PC-9 (cell line): Measurements from ENCODE around the gene PPP1CA. TPM values are rescaled to one million over a fixed set of nuclear protein-coding genes. Genes with fewer than 3 reads are reported as not detected.

Experiments
- BruUV-seq: library from RNA; stranded (reverse); fragments of 400-500 nt; replicated peaks from 2 replicates; lab custom pipeline; 2021; lab: Mats Ljungman, UMichigan
- CTCF ChIA-PET: fragments of 300-600 bp; sonication (Branson Sonifier 250); formaldehyde crosslinking; loops from one replicate; lab custom pipeline; 2022; ENCODE audit warnings: antibody characterized with exemption; lab: Charles Lee
- POLR2A ChIA-PET: fragments of 300-600 bp; sonication (Branson Sonifier 250); formaldehyde crosslinking; loops from one replicate; lab custom pipeline; 2022; ENCODE audit warnings: antibody characterized with exemption; ENCODE audit not compliant: unreplicated experiment; lab: Charles Lee
- DNase-seq, 2 experiments: peaks; one replicate each; pipeline versions ENCODE4 v3.0.0 to v3.0.0-alpha.2; 2015 to 2022; ENCODE audit warnings: mixed read lengths in 1 of 2
- H2AFZ ChIP-seq: fragments of 200-600 bp; sonication (generic); 2 replicates; pipeline ENCODE4 v1.8.1; 2017; ENCODE audit warnings: antibody characterized with exemption
- H3F3A ChIP-seq: fragments of 200-600 bp; sonication (generic); 2 replicates; pipeline ENCODE4 v1.8.1; 2017; ENCODE audit warnings: antibody characterized with exemption, mild to moderate bottlenecking, low read depth; ENCODE audit not compliant: insufficient read depth
- H3K27ac ChIP-seq: fragments of 200-600 bp; sonication (generic); 2 replicates; pipeline ENCODE4 v1.6.1; 2016; ENCODE audit warnings: mixed run types
- H3K27me3 ChIP-seq: fragments of 200-600 bp; sonication (generic); 2 replicates; pipeline ENCODE4 v1.6.1; 2016; ENCODE audit warnings: low read depth, mixed run types; ENCODE audit not compliant: insufficient read depth
- H3K36me3 ChIP-seq: fragments of 200-600 bp; sonication (generic); 2 replicates; pipeline ENCODE4 v1.6.1; 2016; ENCODE audit warnings: low read depth, mixed run types
- H3K4me1 ChIP-seq: fragments of 200-600 bp; sonication (generic); replicated peaks from 2 replicates; pipeline ENCODE4 v1.6.1; 2016; ENCODE audit warnings: mixed run types; ENCODE audit not compliant: insufficient read depth
- H3K4me2 ChIP-seq: fragments of 200-600 bp; sonication (generic); 2 replicates; pipeline ENCODE4 v1.6.1; 2017; ENCODE audit warnings: mixed run types
- H3K4me3 ChIP-seq: fragments of 200-600 bp; sonication (generic); 2 replicates; pipeline ENCODE4 v1.6.1; 2016; ENCODE audit warnings: mixed run types
- H3K79me2 ChIP-seq: fragments of 200-600 bp; sonication (generic); 2 replicates; pipeline ENCODE4 v1.6.1; 2017; ENCODE audit warnings: low read depth, mixed run types
- H3K9me2 ChIP-seq: fragments of 200-600 bp; sonication (generic); 2 replicates; pipeline ENCODE4 v1.8.1; 2017; ENCODE audit warnings: mild to moderate bottlenecking; ENCODE audit not compliant: insufficient read depth
- H3K9me3 ChIP-seq: fragments of 200-600 bp; sonication (generic); 2 replicates; pipeline ENCODE4 v1.8.1; 2016; ENCODE audit warnings: low read depth; ENCODE audit not compliant: insufficient read depth
- H4K20me1 ChIP-seq: fragments of 200-600 bp; sonication (generic); 2 replicates; pipeline ENCODE4 v1.8.1; 2017; ENCODE audit not compliant: insufficient read depth
- EZH2 ChIP-seq: fragments of 200-600 bp; sonication (generic); IDR thresholded peaks from 2 replicates; pipeline ENCODE4 v1.8.0; 2017; ENCODE audit warnings: antibody characterized with exemption, low read depth
- intact Hi-C: fragments of 100-400 bp; cut with micrococcal nuclease; formaldehyde crosslinking; loops from one replicate; pipeline ENCODE4 v1.10.0; 2022; ENCODE audit not compliant: unreplicated experiment
- total RNA-seq: library from RNA; stranded (reverse); gene quantifications from 2 replicates; pipeline ENCODE4 v1.2.3, GENCODE V29; 2021
- TF ChIP-seq, protein P1 (sequence below): fragments of 200-600 bp; sonication (generic); conservative IDR thresholded peaks from 2 replicates; pipeline ENCODE4 v1.6.1; 2017; ENCODE audit warnings: mixed run types, antibody characterized with exemption, mild to moderate bottlenecking, moderate library complexity

PPP1CA gene
- total RNA-seq, 1 experiment from 2014 or later = 306 TPM

DNA sequence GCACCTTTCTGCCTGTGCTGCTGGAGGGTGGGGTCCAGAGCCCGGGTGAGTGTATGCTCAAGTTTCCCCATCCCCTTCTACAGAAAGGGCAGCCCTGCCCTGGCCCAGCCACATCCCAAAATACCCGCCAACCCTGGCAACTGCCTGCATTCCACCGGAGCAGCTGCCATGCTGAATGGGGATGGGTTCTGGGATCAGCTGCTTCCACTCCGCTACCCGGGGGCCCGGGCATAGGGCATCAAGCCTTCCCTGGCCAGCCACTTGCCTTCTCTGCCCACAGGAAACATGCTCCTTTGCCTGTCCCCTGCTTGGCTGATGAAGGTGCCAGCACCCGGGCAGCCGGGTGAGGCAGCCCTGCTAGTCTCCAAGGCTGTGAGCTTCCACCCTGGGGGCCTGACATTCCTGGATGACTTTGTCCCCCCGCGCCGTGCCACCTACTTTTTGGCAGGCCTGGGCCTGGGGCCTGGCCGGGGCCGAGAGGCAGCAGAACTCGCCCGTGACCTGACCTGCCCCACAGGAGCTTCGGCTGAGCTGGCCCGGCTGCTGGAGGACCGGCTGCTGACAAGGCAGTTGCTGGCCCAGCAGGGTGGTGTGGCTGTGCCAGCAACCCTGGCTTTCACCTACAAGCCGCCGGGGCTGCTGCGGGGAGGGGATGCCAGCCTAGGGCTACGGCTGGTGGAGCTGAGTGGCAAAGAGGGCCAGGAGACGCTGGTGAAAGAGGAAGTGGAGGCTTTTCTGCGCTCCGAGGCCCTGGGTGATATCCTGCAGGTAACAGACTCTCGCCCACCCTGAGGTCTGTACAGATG is 17.0 kb upstream of the PPP1CA start:
- BruUV-seq = no TSS peak
- intact Hi-C loops = no loop called here
- no peaks in the 10 kb centered on the region for H3K79me2 ChIP-seq
- H3K4me2 ChIP-seq = no peak overlapping the region
- peaks cover 22% of the 10 kb centered on the region; the same call in 1 of the 2 replicates for H3F3A ChIP-seq
- no peak overlapping the region for H3K4me3 ChIP-seq
- ChIA-PET POLR2A (interaction anchor here (0.7 kb wide), 1 partner anchor 23 kb away, joined by 3 read pairs; no protein-coding TSS in a partner anchor), CTCF (interaction anchor here (0.6 kb wide), 2 partner anchors 232 to 620 kb away, joined by 5 to 8 read pairs; no protein-coding TSS in a partner anchor)
- H3K9me2 ChIP-seq = no peaks in the 10 kb centered on the region
- H4K20me1 ChIP-seq = no peaks in the 10 kb centered on the region
- H3K9me3 ChIP-seq = no peaks in the 10 kb centered on the region
- H3K27me3 ChIP-seq = no peaks in the 10 kb centered on the region
- no peak for TF ChIP-seq EZH2
- TF ChIP-seq, protein P1, sequence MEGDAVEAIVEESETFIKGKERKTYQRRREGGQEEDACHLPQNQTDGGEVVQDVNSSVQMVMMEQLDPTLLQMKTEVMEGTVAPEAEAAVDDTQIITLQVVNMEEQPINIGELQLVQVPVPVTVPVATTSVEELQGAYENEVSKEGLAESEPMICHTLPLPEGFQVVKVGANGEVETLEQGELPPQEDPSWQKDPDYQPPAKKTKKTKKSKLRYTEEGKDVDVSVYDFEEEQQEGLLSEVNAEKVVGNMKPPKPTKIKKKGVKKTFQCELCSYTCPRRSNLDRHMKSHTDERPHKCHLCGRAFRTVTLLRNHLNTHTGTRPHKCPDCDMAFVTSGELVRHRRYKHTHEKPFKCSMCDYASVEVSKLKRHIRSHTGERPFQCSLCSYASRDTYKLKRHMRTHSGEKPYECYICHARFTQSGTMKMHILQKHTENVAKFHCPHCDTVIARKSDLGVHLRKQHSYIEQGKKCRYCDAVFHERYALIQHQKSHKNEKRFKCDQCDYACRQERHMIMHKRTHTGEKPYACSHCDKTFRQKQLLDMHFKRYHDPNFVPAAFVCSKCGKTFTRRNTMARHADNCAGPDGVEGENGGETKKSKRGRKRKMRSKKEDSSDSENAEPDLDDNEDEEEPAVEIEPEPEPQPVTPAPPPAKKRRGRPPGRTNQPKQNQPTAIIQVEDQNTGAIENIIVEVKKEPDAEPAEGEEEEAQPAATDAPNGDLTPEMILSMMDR = no peak
- H2AFZ ChIP-seq = no peak overlapping the region
- H3K4me1 ChIP-seq = peaks cover 17% of the 10 kb centered on the region
- no peaks in the 10 kb centered on the region for H3K36me3 ChIP-seq
- peak in 1 of 2 experiments; percentile 50 for DNase-seq
- H3K27ac ChIP-seq = no peak overlapping the region

DNA sequence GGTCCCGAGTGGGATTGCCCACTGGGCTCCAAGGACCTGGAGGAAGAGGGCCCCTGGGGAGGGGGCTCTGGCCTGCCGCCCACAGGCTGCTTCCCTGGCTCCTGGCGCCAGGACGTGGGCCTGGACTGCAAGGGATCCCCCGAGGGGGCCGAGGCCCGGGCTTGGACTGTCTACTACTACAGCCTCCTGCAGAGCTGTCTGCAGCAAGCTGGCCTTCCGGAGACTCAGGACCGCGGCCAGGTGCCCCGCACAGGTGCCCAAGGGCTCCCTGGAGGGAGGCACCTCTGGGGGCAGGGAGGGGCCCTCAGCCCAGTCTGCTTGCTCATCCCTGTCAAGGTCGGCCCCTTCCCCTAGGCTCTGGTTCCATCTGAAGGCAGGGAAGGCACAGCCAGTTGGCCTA is 15.8 kb upstream of the PPP1CA start:
- no peak for TF ChIP-seq EZH2
- TF ChIP-seq, protein P1 = no peak
- H3K27ac ChIP-seq = no peak overlapping the region

DNA sequence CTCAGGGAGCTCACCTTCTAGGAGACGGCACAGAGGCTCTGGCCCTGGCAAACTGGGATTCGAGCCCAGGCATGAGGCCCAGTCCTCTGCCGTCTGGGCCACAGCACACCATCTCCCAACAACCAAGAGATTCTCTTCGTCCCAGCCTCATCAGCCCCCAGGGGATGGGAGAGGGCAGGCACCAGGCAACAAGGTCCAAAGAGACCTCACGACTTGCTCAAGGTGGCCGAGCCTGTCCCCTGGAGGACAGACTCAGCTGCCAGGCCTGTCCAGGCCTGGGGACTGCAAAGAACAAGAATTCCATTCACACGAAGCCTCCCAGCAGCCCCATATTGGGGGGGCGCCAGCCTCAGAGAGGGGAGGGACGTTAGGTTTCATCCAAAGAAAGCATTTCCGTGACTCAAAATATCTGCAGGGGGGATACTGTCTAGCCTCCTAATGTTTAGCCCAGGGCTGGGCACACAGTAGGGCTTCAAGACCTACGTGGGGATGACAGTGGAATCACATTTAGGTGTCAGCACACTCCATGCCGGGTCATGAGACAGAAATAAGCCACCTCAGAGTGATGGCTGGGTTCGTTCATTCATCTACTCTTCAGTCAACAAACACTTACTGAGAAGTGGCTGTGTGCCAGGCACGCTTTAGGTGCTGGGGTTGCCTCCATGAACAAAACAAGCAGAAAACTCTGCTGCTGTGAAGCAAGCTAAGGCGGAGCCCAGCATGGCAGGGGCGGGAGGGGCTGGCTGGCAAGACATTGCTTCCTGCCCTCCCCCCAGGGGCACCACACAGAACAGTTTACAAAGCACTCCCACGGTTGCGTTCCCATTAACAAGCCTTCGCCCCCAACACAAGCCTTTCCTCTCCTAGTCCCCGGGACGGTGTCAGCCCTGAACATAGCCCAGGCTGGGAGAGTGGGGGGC is 15.0 kb upstream of the PPP1CA start:
- Histone ChIP-seq H3K4me1 (peaks cover 7% of the 10 kb centered on the region; the same call in 1 of the 2 replicates), H4K20me1 (no peaks in the 10 kb centered on the region), H2AFZ (no peak overlapping the region), H3F3A (peaks cover 16% of the 10 kb centered on the region; the same call in 1 of the 2 replicates), H3K27ac (no peak overlapping the region), H3K9me2 (no peaks in the 10 kb centered on the region), H3K4me3 (no peak overlapping the region), H3K9me3 (no peaks in the 10 kb centered on the region), H3K4me2 (no peak overlapping the region), H3K36me3 (no peaks in the 10 kb centered on the region), H3K79me2 (no peaks in the 10 kb centered on the region), H3K27me3 (no peaks in the 10 kb centered on the region)
- TF ChIP-seq, protein P1 = no peak
- no peak for TF ChIP-seq EZH2
- CTCF ChIA-PET = no interaction called here
- POLR2A ChIA-PET = no interaction called here
- intact Hi-C loops = no loop called here
- no TSS peak for BruUV-seq
- no peak for DNase-seq

More for the DNA sequence above, 15.8 kb upstream of the PPP1CA start:
- Histone ChIP-seq H3K36me3 (no peaks in the 10 kb centered on the region), H3K9me3 (no peaks in the 10 kb centered on the region), H3K9me2 (no peaks in the 10 kb centered on the region), H3K4me1 (peaks cover 8% of the 10 kb centered on the region), H3K4me2 (no peak overlapping the region), H3K79me2 (no peaks in the 10 kb centered on the region), H2AFZ (no peak overlapping the region), H3F3A (peaks cover 18% of the 10 kb centered on the region; the same call in 1 of the 2 replicates), H3K4me3 (no peak overlapping the region), H4K20me1 (no peaks in the 10 kb centered on the region), H3K27me3 (no peaks in the 10 kb centered on the region)
- DNase-seq = no peak
- ChIA-PET POLR2A (no interaction called here), CTCF (no interaction called here)
- intact Hi-C loops = no loop called here
- no TSS peak for BruUV-seq
